Keratinocyte (primary cell): ENCODE measurements around the gene GDPD5. TPM values are rescaled to one million over a fixed set of nuclear protein-coding genes. Genes with fewer than 3 reads are reported as not detected.

Source experiments
- DNase-seq: peaks from one replicate; pipeline ENCODE4 v3.0.0-alpha.2; 2011; ENCODE audit warnings: low read depth, missing footprints, low spot score
- FAIRE-seq: peaks from 2 replicates; lab custom pipeline; 2011; peaks lifted over from hg19 to GRCh38; lab: Jason Lieb, UNC
- H2AFZ ChIP-seq: 2 replicates; pipeline ENCODE4 v1.6.0; 2012; ENCODE audit warnings: low read length, control low read depth, inconsistent platforms; ENCODE audit not compliant: control insufficient read depth
- H3K27ac ChIP-seq: 2 replicates; pipeline ENCODE4 v1.5.1; 2011; ENCODE audit warnings: low read length; ENCODE audit not compliant: control insufficient read depth, insufficient read depth
- H3K27me3 ChIP-seq: 3 replicates; pipeline ENCODE4 v1.6.0; 2011; ENCODE audit warnings: low read length; ENCODE audit not compliant: control insufficient read depth, insufficient read depth; ENCODE audit errors: extremely low read depth
- H3K36me3 ChIP-seq, 2 experiments: 2 replicates in 1 of 2; 3 replicates in 1 of 2; pipeline ENCODE4 v1.5.1; 2011; ENCODE audit warnings: low read length in 2 of 2, mild to moderate bottlenecking in 1 of 2; ENCODE audit not compliant: control insufficient read depth in 2 of 2, insufficient read depth in 2 of 2; ENCODE audit errors: extremely low read depth in 1 of 2
- H3K4me1 ChIP-seq: 3 replicates; pipeline ENCODE4 v1.5.1; 2011; ENCODE audit warnings: low read length; ENCODE audit not compliant: control insufficient read depth, insufficient read depth; ENCODE audit errors: extremely low read depth
- H3K4me2 ChIP-seq: 3 replicates; pipeline ENCODE4 v1.6.0; 2011; ENCODE audit warnings: low read depth, low read length; ENCODE audit not compliant: control insufficient read depth, insufficient read depth; ENCODE audit errors: extremely low read depth
- H3K4me3 ChIP-seq, 3 experiments: fragments of 200-600 bp in 1 of 3; sonication (generic) in 1 of 3; 2 replicates in 2 of 3; 3 replicates in 1 of 3; pipeline ENCODE4 v1.5.1; 2011 to 2016; ENCODE audit warnings: low read length in 3 of 3, mild to moderate bottlenecking in 3 of 3, control low read depth in 2 of 3, inconsistent platforms in 1 of 3, low read depth in 1 of 3, mixed read lengths in 1 of 3, mixed run types in 1 of 3, moderate library complexity in 1 of 3; ENCODE audit not compliant: control insufficient read depth in 2 of 3, insufficient read depth in 2 of 3; ENCODE audit errors: extremely low read depth in 1 of 3
- H3K79me2 ChIP-seq: 2 replicates; pipeline ENCODE4 v1.6.0; 2012; ENCODE audit warnings: low read length; ENCODE audit not compliant: control insufficient read depth, insufficient read depth
- H3K9ac ChIP-seq: 3 replicates; pipeline ENCODE4 v1.6.0; 2011; ENCODE audit warnings: low read length; ENCODE audit not compliant: control insufficient read depth, insufficient read depth; ENCODE audit errors: extremely low read depth
- H3K9me1 ChIP-seq: 3 replicates; pipeline ENCODE4 v1.6.0; 2011; ENCODE audit warnings: low read length; ENCODE audit not compliant: control insufficient read depth, insufficient read depth; ENCODE audit errors: extremely low read depth
- H3K9me3 ChIP-seq: 2 replicates; pipeline ENCODE4 v1.5.1; 2012; ENCODE audit warnings: low read depth, low read length; ENCODE audit not compliant: control insufficient read depth
- H4K20me1 ChIP-seq: 3 replicates; pipeline ENCODE4 v1.6.0; 2011; ENCODE audit warnings: low read length; ENCODE audit not compliant: control insufficient read depth, insufficient read depth; ENCODE audit errors: extremely low read depth
- EZH2 ChIP-seq: IDR thresholded peaks from one replicate; pipeline ENCODE4 v1.6.1; 2012; ENCODE audit warnings: inconsistent platforms, mild to moderate bottlenecking, low read length, moderate library complexity
- dilution Hi-C: fragments of 300-500 bp; cut with MboI; formaldehyde crosslinking; loops from one replicate; pipeline ENCODE4 v1.7.0; 2020; ENCODE audit warnings: low sequenced_read_pairs; ENCODE audit not compliant: extremely low pct_ligation_motif_present
- polyA plus RNA-seq, 5 experiments: library from polyadenylated mRNA; depleted of rRNA in 3 of 5; stranded (reverse) in 3 of 5; stranded (forward) in 1 of 5; unstranded in 1 of 5; fragments of >200 nt; gene quantifications; 1 replicate in 1 of 5; 2 replicates in 3 of 5; 3 replicates in 1 of 5; pipeline versions ENCODE4 v1.2.1 to v1.2.3, GENCODE V29; 2011 to 2012; ENCODE audit warnings: missing spikeins in 2 of 5, low read depth in 1 of 5, low replicate concordance in 1 of 5
- TF ChIP-seq, protein P1 (sequence below), 3 experiments: IDR thresholded peaks in 1 of 3; conservative IDR thresholded peaks in 1 of 3; optimal IDR thresholded peaks in 1 of 3; 2 replicates in 2 of 3; 3 replicates in 1 of 3; pipeline versions ENCODE3 to v1.5.1; 2011; ENCODE audit warnings: low read length in 3 of 3, mild to moderate bottlenecking in 3 of 3, moderate library complexity in 2 of 3, control low read depth in 1 of 3, inconsistent platforms in 1 of 3; ENCODE audit not compliant: insufficient read depth in 2 of 3; ENCODE audit errors: extremely low read depth in 1 of 3

The GDPD5 gene
- polyA plus RNA-seq, 1 donor (not counting 4 experiments of a cell fraction or from before 2014, with no cell fraction given) = 2.1 TPM

DNA sequence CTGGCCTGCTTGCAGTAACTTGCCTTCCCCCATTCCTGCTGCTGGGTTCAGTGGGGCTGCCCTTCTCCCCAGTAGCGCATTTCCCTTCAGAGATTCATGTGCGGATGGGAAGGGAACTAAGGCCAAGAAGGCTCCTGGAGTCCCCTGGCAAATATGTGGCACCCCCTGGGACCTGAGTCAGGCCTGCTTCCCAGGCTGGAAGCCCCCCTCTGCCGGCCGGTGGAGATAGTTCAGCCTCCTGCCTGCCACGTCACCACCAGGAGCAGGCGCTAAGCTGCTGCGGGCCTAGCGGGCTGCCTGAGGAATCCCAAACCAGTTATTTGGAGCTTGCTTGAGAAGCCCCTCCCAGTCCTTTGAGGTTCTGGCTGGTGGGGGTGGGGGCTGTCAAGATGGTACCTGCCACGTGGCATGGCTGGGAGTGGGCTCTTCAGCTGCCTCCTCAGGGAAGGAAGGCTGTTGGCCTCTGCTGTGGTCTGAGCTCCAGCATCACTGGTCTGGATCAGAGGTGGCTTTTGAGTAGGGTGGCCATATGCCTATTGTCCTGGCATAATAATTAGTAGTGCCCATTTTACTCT is 38.3 kb upstream of the GDPD5 start:
- no peaks in the 10 kb centered on the region for H3K9me3 ChIP-seq
- peaks cover 67% of the 10 kb centered on the region for H3K79me2 ChIP-seq
- H4K20me1 ChIP-seq = peaks cover 25% of the 10 kb centered on the region
- H3K36me3 ChIP-seq = peaks cover 25 to 37% of the 10 kb centered on the region in 2 experiments
- FAIRE-seq = no peak
- H3K4me3 ChIP-seq = peak overlapping the region; percentile 77 to 97 (median 82)
- H3K27ac ChIP-seq = peak overlapping the region; percentile 87
- H3K4me2 ChIP-seq = peak overlapping the region; percentile 95
- dilution Hi-C loops = no loop called here
- peaks cover 38% of the 10 kb centered on the region for H3K4me1 ChIP-seq
- peak; percentile 57 for DNase-seq
- H3K9me1 ChIP-seq = peaks cover 4% of the 10 kb centered on the region
- TF ChIP-seq, protein P1, sequence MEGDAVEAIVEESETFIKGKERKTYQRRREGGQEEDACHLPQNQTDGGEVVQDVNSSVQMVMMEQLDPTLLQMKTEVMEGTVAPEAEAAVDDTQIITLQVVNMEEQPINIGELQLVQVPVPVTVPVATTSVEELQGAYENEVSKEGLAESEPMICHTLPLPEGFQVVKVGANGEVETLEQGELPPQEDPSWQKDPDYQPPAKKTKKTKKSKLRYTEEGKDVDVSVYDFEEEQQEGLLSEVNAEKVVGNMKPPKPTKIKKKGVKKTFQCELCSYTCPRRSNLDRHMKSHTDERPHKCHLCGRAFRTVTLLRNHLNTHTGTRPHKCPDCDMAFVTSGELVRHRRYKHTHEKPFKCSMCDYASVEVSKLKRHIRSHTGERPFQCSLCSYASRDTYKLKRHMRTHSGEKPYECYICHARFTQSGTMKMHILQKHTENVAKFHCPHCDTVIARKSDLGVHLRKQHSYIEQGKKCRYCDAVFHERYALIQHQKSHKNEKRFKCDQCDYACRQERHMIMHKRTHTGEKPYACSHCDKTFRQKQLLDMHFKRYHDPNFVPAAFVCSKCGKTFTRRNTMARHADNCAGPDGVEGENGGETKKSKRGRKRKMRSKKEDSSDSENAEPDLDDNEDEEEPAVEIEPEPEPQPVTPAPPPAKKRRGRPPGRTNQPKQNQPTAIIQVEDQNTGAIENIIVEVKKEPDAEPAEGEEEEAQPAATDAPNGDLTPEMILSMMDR (optimal IDR thresholded peaks at IDR 0.05 in 1 of 3, IDR thresholded peaks at IDR 0.05 in 1 of 3, conservative IDR thresholded peaks at IDR 0.05 in 1 of 3; ENCODE audit: extremely low read depth in 1 of 3, insufficient read depth in 2 of 3, low read length in 3 of 3) = peak in 2 of 3 experiments; percentile 56 to 70
- no peak for TF ChIP-seq EZH2
- peak overlapping the region; percentile 90 for H3K9ac ChIP-seq
- no peaks in the 10 kb centered on the region for H3K27me3 ChIP-seq
- peak overlapping the region; percentile 10 for H2AFZ ChIP-seq

DNA sequence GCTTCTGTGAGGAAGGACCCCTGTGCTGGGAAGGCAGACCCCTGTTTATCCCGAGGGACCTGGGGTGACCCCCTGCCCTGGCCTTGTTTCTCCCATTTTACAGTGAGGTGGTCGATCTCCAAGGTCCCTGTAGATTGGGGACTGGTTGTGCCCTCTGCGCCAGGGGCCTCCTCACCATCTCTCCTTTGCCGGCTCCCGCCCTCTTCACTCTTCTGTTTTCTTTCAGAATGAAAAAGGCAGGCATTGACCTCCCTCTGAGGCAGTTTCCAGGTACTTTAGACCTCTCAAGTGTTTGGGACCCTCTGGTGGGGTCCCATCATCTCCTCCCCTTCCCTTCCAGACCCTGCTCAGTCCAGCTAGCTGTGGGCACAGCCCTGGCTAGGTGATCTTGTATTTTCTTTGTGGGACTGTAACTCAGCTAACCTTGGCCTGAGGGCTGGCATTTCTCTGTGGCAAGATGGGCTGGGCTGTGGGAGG is 37.8 kb upstream of the GDPD5 start:
- FAIRE-seq = peak; percentile 48
- H3K4me3 ChIP-seq = peak overlapping the region; percentile 77 to 97 (median 82)
- H2AFZ ChIP-seq = no peak overlapping the region
- dilution Hi-C loops = no loop called here
- TF ChIP-seq, protein P1 (optimal IDR thresholded peaks at IDR 0.05 in 1 of 3, IDR thresholded peaks at IDR 0.05 in 1 of 3, conservative IDR thresholded peaks at IDR 0.05 in 1 of 3; ENCODE audit: extremely low read depth in 1 of 3, insufficient read depth in 2 of 3, low read length in 3 of 3) = no peak
- TF ChIP-seq EZH2 = no peak
- H3K27me3 ChIP-seq = no peaks in the 10 kb centered on the region
- no peaks in the 10 kb centered on the region for H3K9me3 ChIP-seq
- H3K27ac ChIP-seq = peak overlapping the region; percentile 87
- no peak for DNase-seq
- peaks cover 4% of the 10 kb centered on the region for H3K9me1 ChIP-seq
- H3K4me1 ChIP-seq = peaks cover 43% of the 10 kb centered on the region
- peak overlapping the region; percentile 90 for H3K9ac ChIP-seq
- H3K4me2 ChIP-seq = peak overlapping the region; percentile 95
- H3K36me3 ChIP-seq = peaks cover 20 to 31% of the 10 kb centered on the region in 2 experiments
- H3K79me2 ChIP-seq = peaks cover 62% of the 10 kb centered on the region
- H4K20me1 ChIP-seq = peaks cover 24% of the 10 kb centered on the region
